Cardiac muscle cell (in vitro differentiated cells and primary cell): ENCODE measurements around the gene MIF4GD. TPM values are rescaled to one million over a fixed set of nuclear protein-coding genes. Genes with fewer than 3 reads are reported as not detected.

Source experiments
- DNase-seq, 2 donors: peaks; one replicate each; pipeline versions ENCODE4 v3.0.0 to v3.0.0-alpha.2; 2010 to 2017; ENCODE audit warnings: low read depth in 1 of 2, low spot score in 1 of 2
- H3K27ac ChIP-seq: fragments of 200-600 bp; sonication (generic); 2 replicates; pipeline ENCODE4 v1.5.1; 2016
- H3K27me3 ChIP-seq: fragments of 200-600 bp; sonication (generic); 2 replicates; pipeline ENCODE4 v1.6.0; 2016; ENCODE audit warnings: control low read depth
- H3K36me3 ChIP-seq: fragments of 200-600 bp; sonication (generic); 2 replicates; pipeline ENCODE4 v1.5.1; 2016; ENCODE audit warnings: control low read depth
- H3K4me1 ChIP-seq: fragments of 200-600 bp; sonication (generic); 2 replicates; pipeline ENCODE4 v1.8.1; 2017; ENCODE audit warnings: low read depth, mild to moderate bottlenecking, mixed run types
- H3K4me3 ChIP-seq: fragments of 200-600 bp; sonication (generic); 2 replicates; pipeline ENCODE4 v1.5.1; 2016; ENCODE audit warnings: mild to moderate bottlenecking
- H3K9me3 ChIP-seq: fragments of 200-600 bp; sonication (generic); 2 replicates; pipeline ENCODE4 v1.5.1; 2017; ENCODE audit warnings: low read depth, mild to moderate bottlenecking, control low read depth
- polyA plus RNA-seq: library from polyadenylated mRNA; unstranded; fragments of >200 nt; fragmentation: Nextera tagmentation; extraction: Ambion mirVana; gene quantifications from 2 replicates; pipeline ENCODE4 v1.2.1, GENCODE V29; 2016
- total RNA-seq: library from RNA; depleted of rRNA; stranded (reverse); fragments of >200 nt; gene quantifications from 2 replicates; pipeline ENCODE4 v1.2.3, GENCODE V29; 2016
- TF ChIP-seq, protein P1 (sequence below): IDR thresholded peaks from 2 replicates; pipeline ENCODE4 v1.5.1; 2012; ENCODE audit warnings: low read depth, mild to moderate bottlenecking, low read length

Gene MIF4GD
- total and polyA plus RNA-seq, 2 experiments from 2014 or later: 35.6 to 75.8 TPM

DNA sequence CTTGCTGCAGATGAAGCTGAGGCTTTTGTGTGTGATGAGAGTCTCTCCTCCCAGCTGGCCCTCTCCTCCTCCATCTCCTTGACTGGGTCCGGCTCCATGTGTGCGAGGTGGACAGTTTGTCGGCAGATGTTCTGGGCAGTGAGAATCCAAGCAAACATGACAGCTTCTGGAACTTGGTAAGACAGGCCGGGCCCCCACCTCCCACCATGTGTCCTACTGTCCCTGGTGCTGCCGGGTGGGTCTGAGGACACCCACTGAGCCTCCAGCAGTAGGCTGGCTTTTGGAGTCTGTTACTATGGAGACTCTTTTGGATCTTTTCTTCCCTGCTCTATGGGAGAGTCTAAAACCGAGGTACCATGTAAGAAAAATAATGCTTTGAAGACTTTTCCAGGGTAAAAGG lies 52.9 kb downstream of the MIF4GD start:
- H3K36me3 ChIP-seq: peaks cover 28% of the 10 kb centered on the region
- H3K27ac ChIP-seq: no peak overlapping the region
- no peaks in the 10 kb centered on the region for H3K27me3 ChIP-seq
- no peak for DNase-seq
- H3K4me1 ChIP-seq: no peaks in the 10 kb centered on the region
- H3K4me3 ChIP-seq: no peak overlapping the region
- TF ChIP-seq, protein P1, sequence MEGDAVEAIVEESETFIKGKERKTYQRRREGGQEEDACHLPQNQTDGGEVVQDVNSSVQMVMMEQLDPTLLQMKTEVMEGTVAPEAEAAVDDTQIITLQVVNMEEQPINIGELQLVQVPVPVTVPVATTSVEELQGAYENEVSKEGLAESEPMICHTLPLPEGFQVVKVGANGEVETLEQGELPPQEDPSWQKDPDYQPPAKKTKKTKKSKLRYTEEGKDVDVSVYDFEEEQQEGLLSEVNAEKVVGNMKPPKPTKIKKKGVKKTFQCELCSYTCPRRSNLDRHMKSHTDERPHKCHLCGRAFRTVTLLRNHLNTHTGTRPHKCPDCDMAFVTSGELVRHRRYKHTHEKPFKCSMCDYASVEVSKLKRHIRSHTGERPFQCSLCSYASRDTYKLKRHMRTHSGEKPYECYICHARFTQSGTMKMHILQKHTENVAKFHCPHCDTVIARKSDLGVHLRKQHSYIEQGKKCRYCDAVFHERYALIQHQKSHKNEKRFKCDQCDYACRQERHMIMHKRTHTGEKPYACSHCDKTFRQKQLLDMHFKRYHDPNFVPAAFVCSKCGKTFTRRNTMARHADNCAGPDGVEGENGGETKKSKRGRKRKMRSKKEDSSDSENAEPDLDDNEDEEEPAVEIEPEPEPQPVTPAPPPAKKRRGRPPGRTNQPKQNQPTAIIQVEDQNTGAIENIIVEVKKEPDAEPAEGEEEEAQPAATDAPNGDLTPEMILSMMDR: no peak
- no peaks in the 10 kb centered on the region for H3K9me3 ChIP-seq

Other genes with a start within 250 kb of the MIF4GD start
- 411 and 666 TPM in 2 replicates for gene ATP5PD, start 224.3 kb downstream of the MIF4GD start, total RNA-seq
- 603 and 732 TPM in 2 replicates for gene ATP5PD, start 224.3 kb downstream of the MIF4GD start, polyA plus RNA-seq
- 23.9 and 24.4 TPM in 2 replicates for gene KCTD2, start 224.0 kb downstream of the MIF4GD start, total RNA-seq
- gene KCTD2, start 224.0 kb downstream of the MIF4GD start, polyA plus RNA-seq: 20.7 and 22.4 TPM in 2 replicates
- gene SLC16A5, start 183.3 kb downstream of the MIF4GD start, total RNA-seq: 32.2 and 47.1 TPM in 2 replicates
- 9.9 and 18.8 TPM in 2 replicates for gene SLC16A5, start 183.3 kb downstream of the MIF4GD start, polyA plus RNA-seq
- gene ARMC7, start 161.3 kb downstream of the MIF4GD start, total RNA-seq: 8.8 and 10.0 TPM in 2 replicates
- 5.7 and 6.5 TPM in 2 replicates for gene ARMC7, start 161.3 kb downstream of the MIF4GD start, polyA plus RNA-seq
- gene NT5C, start 139.5 kb downstream of the MIF4GD start, total RNA-seq: 204 and 233 TPM in 2 replicates
- gene NT5C, start 139.5 kb downstream of the MIF4GD start, polyA plus RNA-seq: 168 and 174 TPM in 2 replicates
- gene JPT1, start 116.7 kb downstream of the MIF4GD start, total RNA-seq: 175 and 209 TPM in 2 replicates
- 136 and 201 TPM in 2 replicates for gene JPT1, start 116.7 kb downstream of the MIF4GD start, polyA plus RNA-seq
- gene SUMO2, start 88.3 kb downstream of the MIF4GD start, total RNA-seq: 91.3 and 109 TPM in 2 replicates
- gene SUMO2, start 88.3 kb downstream of the MIF4GD start, polyA plus RNA-seq: 485 and 542 TPM in 2 replicates
- gene NUP85, start 65.6 kb downstream of the MIF4GD start, total RNA-seq: 23.4 and 32.7 TPM in 2 replicates
- 51.9 and 59.0 TPM in 2 replicates for gene NUP85, start 65.6 kb downstream of the MIF4GD start, polyA plus RNA-seq
- 33.5 and 35.3 TPM in 2 replicates for gene GGA3, start 9.6 kb downstream of the MIF4GD start, total RNA-seq
- gene GGA3, start 9.6 kb downstream of the MIF4GD start, polyA plus RNA-seq: 25.6 and 30.0 TPM in 2 replicates
- gene MRPS7, start 9.4 kb downstream of the MIF4GD start, total RNA-seq: 64.8 and 81.6 TPM in 2 replicates
- 179 and 198 TPM in 2 replicates for gene MRPS7, start 9.4 kb downstream of the MIF4GD start, polyA plus RNA-seq
- 8.9 and 13.2 TPM in 2 replicates for gene SLC25A19, start 18.2 kb upstream of the MIF4GD start, total RNA-seq
- 12.2 and 17.7 TPM in 2 replicates for gene SLC25A19, start 18.2 kb upstream of the MIF4GD start, polyA plus RNA-seq
- gene GRB2, start 134.4 kb upstream of the MIF4GD start, total RNA-seq: 113 and 198 TPM in 2 replicates
- gene GRB2, start 134.4 kb upstream of the MIF4GD start, polyA plus RNA-seq: 115 and 132 TPM in 2 replicates
- 87.1 and 105 TPM in 2 replicates for gene TMEM94, start 185.4 kb upstream of the MIF4GD start, total RNA-seq
- gene TMEM94, start 185.4 kb upstream of the MIF4GD start, polyA plus RNA-seq: 74.2 and 93.5 TPM in 2 replicates
- gene CASKIN2, start 244.3 kb upstream of the MIF4GD start, total RNA-seq: 24.4 and 31.2 TPM in 2 replicates
- 18.1 and 27.3 TPM in 2 replicates for gene CASKIN2, start 244.3 kb upstream of the MIF4GD start, polyA plus RNA-seq
- 70.5 and 88.8 TPM in 2 replicates for gene TSEN54, start 245.3 kb upstream of the MIF4GD start, total RNA-seq
- 52.8 and 64.4 TPM in 2 replicates for gene TSEN54, start 245.3 kb upstream of the MIF4GD start, polyA plus RNA-seq